ENCODE data around the gene OCRL. TPM values are rescaled to one million over a fixed set of nuclear protein-coding genes. Genes with fewer than 3 reads are reported as not detected.

Gene OCRL
- total and polyA plus RNA-seq, 2 of the 4 experiments (the other 2 are of a cell fraction): 19.4 to 20.6 TPM

DNA sequence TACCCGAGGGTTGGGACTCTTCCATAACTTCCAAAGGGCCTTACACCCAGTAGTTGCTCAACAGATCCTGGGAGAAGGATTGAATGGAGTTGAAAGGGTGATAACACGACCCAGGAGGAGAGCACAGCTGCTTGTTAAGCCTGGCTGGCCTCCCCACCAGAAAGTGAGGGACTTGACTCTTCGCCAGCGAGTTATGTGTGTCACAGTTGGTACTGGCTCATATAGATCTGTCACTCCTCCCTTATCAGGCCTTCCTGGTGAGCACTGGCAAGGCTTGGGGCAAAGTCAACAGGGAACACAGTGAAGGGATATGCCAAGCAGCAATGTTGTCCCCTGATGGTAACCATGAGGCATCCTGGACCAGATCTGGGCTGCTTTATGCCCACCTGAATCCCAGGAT lies 78.9 kb downstream of the OCRL start:
- Histone ChIP-seq H3K9me3 (ENCODE audit: control insufficient read depth, insufficient read depth, low read length) (no peaks in the 10 kb centered on the region), H2AK9ac (replicated peaks; ENCODE audit: low read depth, low read length, poor library complexity) (no peak overlapping the region), H3K27ac (ENCODE audit: insufficient read depth, low read length) (no peak overlapping the region), H3K9ac (ENCODE audit: low read depth, low read length) (no peak overlapping the region), H4K5ac (ENCODE audit: low read depth, low read length) (no peak overlapping the region), H4K8ac (ENCODE audit: low read depth in 2 of 2, low read length in 2 of 2) (no peak overlapping the region), H3K18ac (ENCODE audit: low read depth, low read length) (no peak overlapping the region), H2BK5ac (ENCODE audit: low read depth, low read length, poor library complexity, severe bottlenecking) (no peak overlapping the region), H3K4ac (ENCODE audit: low read depth, low read length) (no peak overlapping the region), H3K4me3 (ENCODE audit: insufficient read depth, low read depth, low read length) (no peak overlapping the region), H3K36me3 (ENCODE audit: control insufficient read depth, insufficient read depth, low read length) (no peaks in the 10 kb centered on the region), H3K79me1 (ENCODE audit: low read depth in 1 of 2, low read length in 2 of 2) (no peaks in the 10 kb centered on the region), H2BK15ac (ENCODE audit: low read depth, low read length) (no peak overlapping the region), H3K27me3 (ENCODE audit: control insufficient read depth, insufficient read depth, low read length) (peaks cover 12% of the 10 kb centered on the region), H3K14ac (replicated peaks; ENCODE audit: low read depth, low read length) (no peak overlapping the region), H3K4me1 (ENCODE audit: control insufficient read depth, insufficient read depth, low read length) (no peaks in the 10 kb centered on the region), H3K23ac (ENCODE audit: low read depth, low read length) (no peak overlapping the region), H3K9me1 (ENCODE audit: insufficient read depth, low read length) (no peaks in the 10 kb centered on the region), H4K20me1 (ENCODE audit: insufficient read depth, low read length) (no peaks in the 10 kb centered on the region), H2AK5ac (ENCODE audit: low read depth, low read length) (no peak overlapping the region), H2BK120ac (ENCODE audit: low read depth, low read length) (no peak overlapping the region), H2AFZ (replicated peaks; ENCODE audit: low read length, poor library complexity) (no peak overlapping the region), H3K4me2 (ENCODE audit: low read depth, low read length) (no peak overlapping the region), H2BK20ac (ENCODE audit: low read depth, low read length) (no peak overlapping the region), H4K91ac (ENCODE audit: insufficient read depth, low read depth, low read length) (no peak overlapping the region), H3K56ac (ENCODE audit: extremely low read depth, insufficient read depth, low read length) (no peak overlapping the region)
- intact Hi-C loops (cut with micrococcal nuclease) (no loop called here), in situ Hi-C loops (cut with MboI; ENCODE audit: low sequenced_read_pairs) (loop anchor here (25.0 kb wide), 2 partner anchors 568 to 1293 kb away; partner anchors contain the start of gene ENOX2), dilution Hi-C loops (cut with HindIII; ENCODE audit: low sequenced_read_pairs, unreplicated experiment) (no loop called here)
- ChIA-PET CTCF (no interaction called here), POLR2A (ENCODE audit: unreplicated experiment) (no interaction called here)
- TF ChIP-seq SMC3 (IDR thresholded peaks at IDR 0.05; ENCODE audit: low read depth, low read length) (no peak), RFX5 (IDR thresholded peaks at IDR 0.05; ENCODE audit: low read depth, low read length) (no peak), FOS (IDR thresholded peaks at IDR 0.05; ENCODE audit: low read depth, low read length) (no peak), NFE2L2 (IDR thresholded peaks at IDR 0.05; ENCODE audit: low read depth, low read length) (no peak), MXI1 (IDR thresholded peaks at IDR 0.05; ENCODE audit: borderline replicate concordance, low read depth, low read length) (no peak), RCOR1 (IDR thresholded peaks at IDR 0.05; ENCODE audit: insufficient replicate concordance, low read length) (no peak), MAFK (IDR thresholded peaks at IDR 0.05; ENCODE audit: low read depth, low read length) (no peak), CHD1 (IDR thresholded peaks at IDR 0.05; ENCODE audit: low read depth, low read length) (no peak), POLR2A (IDR thresholded peaks at IDR 0.05; ENCODE audit: low read depth, low read length) (no peak), CEBPB (IDR thresholded peaks at IDR 0.05; ENCODE audit: low read depth, low read length) (no peak), RAD21 (IDR thresholded peaks at IDR 0.05; ENCODE audit: low read length) (no peak), MAZ (IDR thresholded peaks at IDR 0.05; ENCODE audit: borderline replicate concordance, low read depth, low read length) (no peak), BHLHE40 (IDR thresholded peaks at IDR 0.05; ENCODE audit: low read depth, low read length) (no peak)
- TF ChIP-seq, protein P1, sequence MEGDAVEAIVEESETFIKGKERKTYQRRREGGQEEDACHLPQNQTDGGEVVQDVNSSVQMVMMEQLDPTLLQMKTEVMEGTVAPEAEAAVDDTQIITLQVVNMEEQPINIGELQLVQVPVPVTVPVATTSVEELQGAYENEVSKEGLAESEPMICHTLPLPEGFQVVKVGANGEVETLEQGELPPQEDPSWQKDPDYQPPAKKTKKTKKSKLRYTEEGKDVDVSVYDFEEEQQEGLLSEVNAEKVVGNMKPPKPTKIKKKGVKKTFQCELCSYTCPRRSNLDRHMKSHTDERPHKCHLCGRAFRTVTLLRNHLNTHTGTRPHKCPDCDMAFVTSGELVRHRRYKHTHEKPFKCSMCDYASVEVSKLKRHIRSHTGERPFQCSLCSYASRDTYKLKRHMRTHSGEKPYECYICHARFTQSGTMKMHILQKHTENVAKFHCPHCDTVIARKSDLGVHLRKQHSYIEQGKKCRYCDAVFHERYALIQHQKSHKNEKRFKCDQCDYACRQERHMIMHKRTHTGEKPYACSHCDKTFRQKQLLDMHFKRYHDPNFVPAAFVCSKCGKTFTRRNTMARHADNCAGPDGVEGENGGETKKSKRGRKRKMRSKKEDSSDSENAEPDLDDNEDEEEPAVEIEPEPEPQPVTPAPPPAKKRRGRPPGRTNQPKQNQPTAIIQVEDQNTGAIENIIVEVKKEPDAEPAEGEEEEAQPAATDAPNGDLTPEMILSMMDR (conservative IDR thresholded peaks at IDR 0.05; ENCODE audit: low read depth, low read length): no peak
- TF ChIP-seq, protein P2, sequence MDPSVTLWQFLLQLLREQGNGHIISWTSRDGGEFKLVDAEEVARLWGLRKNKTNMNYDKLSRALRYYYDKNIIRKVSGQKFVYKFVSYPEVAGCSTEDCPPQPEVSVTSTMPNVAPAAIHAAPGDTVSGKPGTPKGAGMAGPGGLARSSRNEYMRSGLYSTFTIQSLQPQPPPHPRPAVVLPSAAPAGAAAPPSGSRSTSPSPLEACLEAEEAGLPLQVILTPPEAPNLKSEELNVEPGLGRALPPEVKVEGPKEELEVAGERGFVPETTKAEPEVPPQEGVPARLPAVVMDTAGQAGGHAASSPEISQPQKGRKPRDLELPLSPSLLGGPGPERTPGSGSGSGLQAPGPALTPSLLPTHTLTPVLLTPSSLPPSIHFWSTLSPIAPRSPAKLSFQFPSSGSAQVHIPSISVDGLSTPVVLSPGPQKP (IDR thresholded peaks at IDR 0.05; ENCODE audit: borderline replicate concordance, low read depth, low read length): no peak
- TF ChIP-seq, protein P3, sequence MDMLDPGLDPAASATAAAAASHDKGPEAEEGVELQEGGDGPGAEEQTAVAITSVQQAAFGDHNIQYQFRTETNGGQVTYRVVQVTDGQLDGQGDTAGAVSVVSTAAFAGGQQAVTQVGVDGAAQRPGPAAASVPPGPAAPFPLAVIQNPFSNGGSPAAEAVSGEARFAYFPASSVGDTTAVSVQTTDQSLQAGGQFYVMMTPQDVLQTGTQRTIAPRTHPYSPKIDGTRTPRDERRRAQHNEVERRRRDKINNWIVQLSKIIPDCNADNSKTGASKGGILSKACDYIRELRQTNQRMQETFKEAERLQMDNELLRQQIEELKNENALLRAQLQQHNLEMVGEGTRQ (IDR thresholded peaks at IDR 0.05; ENCODE audit: low read depth, low read length): no peak
- ATAC-seq (ENCODE audit: low read depth) (no peak), DNase-seq (no peak)
- BruUV-seq (replicated peaks): no TSS peak
- no CpG with 5 or more reads among the region's 4 CpGs for WGBS, 2 experiments (ENCODE audit: extremely low coverage in 2 of 2, insufficient read length in 1 of 2)

Data from IMR-90 (cell line).